K562 (cell line): ENCODE data around the gene POLR3C. TPM values are rescaled to one million over a fixed set of nuclear protein-coding genes. Genes with fewer than 3 reads are reported as not detected.

Experiments
- CAMTA2 ChIP-seq: fragments of 250-450 bp; sonication (Bioruptor Pico); conservative IDR thresholded peaks from 2 replicates; pipeline ENCODE4 v1.5.1; 2022
- CHD7 ChIP-seq: fragments of 200-600 bp; sonication (generic); IDR thresholded peaks from one replicate; pipeline ENCODE4 v1.6.1; 2012; ENCODE audit warnings: mild to moderate bottlenecking, low read depth, low read length, inconsistent platforms
- IRF9 ChIP-seq: fragments of 450-650 bp; IDR thresholded peaks from 2 replicates; pipeline ENCODE4 v1.6.1; 2016; ENCODE audit warnings: missing biosample characterization, missing genetic modification characterization
- ZNF76 ChIP-seq: fragments of 250-450 bp; sonication (Bioruptor Pico); IDR thresholded peaks from 2 replicates; pipeline ENCODE4 v1.4.0; 2020; ENCODE audit warnings: mild to moderate bottlenecking, moderate library complexity, borderline replicate concordance
- polyA plus RNA-seq, 8 experiments: library from polyadenylated mRNA; depleted of rRNA in 4 of 8; stranded (reverse) in 5 of 8; unstranded in 3 of 8; fragments of >200 nt; fragmentation: Nextera tagmentation in 2 of 8; fragmentation: Illumina TruSeq in 1 of 8; extraction: Ambion mirVana in 2 of 8; extraction: Trizol in 1 of 8; gene quantifications; 2 replicates each; pipeline versions ENCODE4 v1.2.1 to v1.2.3, GENCODE V29; 2011 to 2014; ENCODE audit warnings: inconsistent platforms in 1 of 8, missing spikeins in 1 of 8
- total RNA-seq, 7 experiments: library from RNA; depleted of rRNA in 6 of 7; stranded (reverse); fragments of >200 nt in 6 of 7; fragmentation: Illumina TruSeq in 2 of 7; extraction: Trizol in 2 of 7; gene quantifications; 2 replicates each; pipeline versions ENCODE4 v1.2.1 to v1.2.3, GENCODE V29; 2011 to 2021; ENCODE audit warnings: low replicate concordance in 1 of 7

POLR3C gene
- total and polyA plus RNA-seq, 9 of the 15 experiments (the other 6 are each of a cell fraction or from before 2014, with no cell fraction given) = 19.7 to 64.1 (median 45.2) TPM

GRCh38 chr1:145891143-145891542 lies 67.1 kb downstream of the POLR3C start (continued):
- TF ChIP-seq CHD7 (no peak), IRF9 (tag) (no peak), CAMTA2 (CRISPR knock-in tag) (no peak), ZNF76 (CRISPR knock-in tag) (no peak)
